T-helper 9 cell (primary cell): Measurements from ENCODE around the gene AJAP1.
"Not testable (repeated sequence)": the region's sequence is repeated elsewhere in the genome, so short reads cannot be mapped to it uniquely, and the experiment has no call there.

Experiments used
- DNase-seq: peaks from one replicate; pipeline ENCODE4 v3.0.0-alpha.2; 2020

The AJAP1 gene

GRCh38 chr1:4658643-4659628 lies 4.5 kb downstream of the AJAP1 start:
- DNase-seq, result no peak

- DNase-seq, result no peak
Observed at GRCh38 chr1:4660917-4661594, 6.6 kb downstream of the AJAP1 start.

GRCh38 chr1:4661595-4661917 lies 7.1 kb downstream of the AJAP1 start:
- no peak for DNase-seq

- DNase-seq, result no peak
Observed at GRCh38 chr1:4662168-4662567, 7.8 kb downstream of the AJAP1 start.

GRCh38 chr1:4662723-4663122 lies 8.3 kb downstream of the AJAP1 start:
- DNase-seq, result no peak

GRCh38 chr1:4664095-4664494 lies 9.7 kb downstream of the AJAP1 start:
- no peak for DNase-seq

- DNase-seq, result no peak
Observed at GRCh38 chr1:4664606-4665005, 10.2 kb downstream of the AJAP1 start.

GRCh38 chr1:4665456-4665855 lies 11.0 kb downstream of the AJAP1 start:
- DNase-seq, result no peak

GRCh38 chr1:4666683-4667082 lies 12.3 kb downstream of the AJAP1 start:
- not testable (repeated sequence) for DNase-seq

- no peak for DNase-seq
Observed at GRCh38 chr1:4668743-4669700, 14.6 kb downstream of the AJAP1 start.

GRCh38 chr1:4670265-4670664 lies 15.9 kb downstream of the AJAP1 start:
- DNase-seq, result no peak

GRCh38 chr1:4671828-4672227 lies 17.4 kb downstream of the AJAP1 start:
- DNase-seq, result no peak

- DNase-seq, result no peak
Observed at GRCh38 chr1:4673494-4673893, 19.1 kb downstream of the AJAP1 start.

GRCh38 chr1:4674117-4674516 lies 19.7 kb downstream of the AJAP1 start:
- no peak for DNase-seq

GRCh38 chr1:4674676-4675075 lies 20.3 kb downstream of the AJAP1 start:
- DNase-seq, result no peak

- DNase-seq, result no peak
Observed at GRCh38 chr1:4675454-4676186, 21.2 kb downstream of the AJAP1 start.

- DNase-seq, result no peak
Observed at GRCh38 chr1:4676253-4676652, 21.8 kb downstream of the AJAP1 start.

GRCh38 chr1:4677608-4678007 lies 23.2 kb downstream of the AJAP1 start:
- DNase-seq, result no peak

GRCh38 chr1:4678066-4678717 lies 23.8 kb downstream of the AJAP1 start:
- no peak for DNase-seq

- DNase-seq, result no peak
Observed at GRCh38 chr1:4681026-4681425, 26.6 kb downstream of the AJAP1 start.

GRCh38 chr1:4682607-4683220 lies 28.3 kb downstream of the AJAP1 start:
- no peak for DNase-seq
